Vagina (tissue), 2 donors: ENCODE results near the gene PPOX. TPM values are rescaled to one million over a fixed set of nuclear protein-coding genes. Genes with fewer than 3 reads are reported as not detected.

Experiments
- DNase-seq, 2 donors: peaks; one replicate each; pipeline ENCODE4 v3.0.0-alpha.2; 2017; ENCODE audit errors: extremely low spot score in 2 of 2
- H3K27ac ChIP-seq: fragments of 200-600 bp; sonication (generic); one replicate; pipeline ENCODE4 v1.5.1; 2019
- H3K27me3 ChIP-seq: fragments of 200-600 bp; sonication (generic); one replicate; pipeline ENCODE4 v1.5.1; 2019
- H3K36me3 ChIP-seq, 2 donors: fragments of 200-600 bp; sonication (generic); one replicate each; pipeline ENCODE4 v1.5.1; 2017 to 2019
- H3K4me1 ChIP-seq: fragments of 200-600 bp; sonication (generic); one replicate; pipeline ENCODE4 v1.5.1; 2019
- H3K4me3 ChIP-seq, 2 donors: fragments of 200-600 bp; sonication (generic); 1 replicate in 1 of 2; 2 replicates in 1 of 2; pipeline ENCODE4 v1.5.1; 2016 to 2019
- H3K9me3 ChIP-seq: fragments of 200-600 bp; sonication (generic); one replicate; pipeline ENCODE4 v1.5.1; 2019
- CTCF ChIP-seq, 3 experiments: fragments of 450-650 bp in 2 of 3; fragments of 200-600 bp in 1 of 3; sonication (generic) in 1 of 3; IDR thresholded peaks; one replicate each; pipeline ENCODE4 v1.5.1; 2017 to 2019; ENCODE audit warnings: antibody characterized with exemption in 3 of 3, mild to moderate bottlenecking in 2 of 3, moderate library complexity in 2 of 3
- POLR2A ChIP-seq, 2 donors: fragments of 450-650 bp; IDR thresholded peaks; one replicate each; pipeline ENCODE4 v1.6.1; 2017; ENCODE audit warnings: antibody characterized with exemption in 2 of 2, mild to moderate bottlenecking in 2 of 2, moderate library complexity in 2 of 2
- POLR2AphosphoS5 ChIP-seq, 2 donors: sonication (generic); formaldehyde crosslinking; IDR thresholded peaks; one replicate each; pipeline ENCODE4 v1.9.0; 2017; ENCODE audit warnings: antibody characterized with exemption in 2 of 2, mild to moderate bottlenecking in 2 of 2, low read depth in 1 of 2; ENCODE audit not compliant: insufficient read depth in 1 of 2
- intact Hi-C: fragments of 100-400 bp; cut with DNase I; formaldehyde crosslinking; loops from one replicate; pipeline ENCODE4 v1.15.1; 2023
- total RNA-seq: library from RNA; depleted of rRNA; stranded (reverse); fragments of >200 nt; gene quantifications from one replicate; pipeline ENCODE4 v1.2.3, GENCODE V29; 2016

PPOX gene
- total RNA-seq, 1 donor from 2014 or later, result 16.7 TPM

GRCh38 chr1:161175771-161176453 is 9.7 kb downstream of the PPOX start:
- H3K36me3 ChIP-seq, result peaks cover 0 to 33% of the 10 kb centered on the region in 2 donors
- H3K4me3 ChIP-seq, result peak overlapping the region; percentile 73 to 88
- TF ChIP-seq POLR2A (IDR thresholded peaks at IDR 0.05) (no peak), POLR2AphosphoS5 (IDR thresholded peaks at IDR 0.05; ENCODE audit: insufficient read depth in 1 of 2, low read depth in 1 of 2) (no peak), CTCF (IDR thresholded peaks at IDR 0.05) (no peak)

GRCh38 chr1:161176468-161177111 is 10.4 kb downstream of the PPOX start:
- DNase-seq, result no peak
- no peaks in the 10 kb centered on the region for H3K9me3 ChIP-seq
- H3K27me3 ChIP-seq, result no peaks in the 10 kb centered on the region
- TF ChIP-seq CTCF (IDR thresholded peaks at IDR 0.05) (no peak), POLR2AphosphoS5 (IDR thresholded peaks at IDR 0.05; ENCODE audit: insufficient read depth in 1 of 2, low read depth in 1 of 2) (no peak), POLR2A (IDR thresholded peaks at IDR 0.05) (no peak)
- H3K4me3 ChIP-seq, result peak overlapping the region; percentile 73 to 88
- H3K4me1 ChIP-seq, result peaks cover 36% of the 10 kb centered on the region
- intact Hi-C loops, result no loop called here
- H3K27ac ChIP-seq, result peak overlapping the region; percentile 92
- H3K36me3 ChIP-seq, result peaks cover 0 to 26% of the 10 kb centered on the region in 2 donors

More at GRCh38 chr1:161175771-161176453, 9.7 kb downstream of the PPOX start:
- Histone ChIP-seq H3K27me3 (no peaks in the 10 kb centered on the region), H3K9me3 (no peaks in the 10 kb centered on the region), H3K4me1 (peaks cover 36% of the 10 kb centered on the region), H3K27ac (peak overlapping the region; percentile 92)
- DNase-seq, result no peak
- intact Hi-C loops, result no loop called here

GRCh38 chr1:161177112-161177935 is 11.1 kb downstream of the PPOX start, which contains the start of gene B4GALT3:
Gene B4GALT3, minus strand, starts transcription at chr1:161177507. Its CDS starts 1,447 bp downstream, at chr1:161176060.
- peaks cover 0 to 19% of the 10 kb centered on the region in 2 donors for H3K36me3 ChIP-seq
- DNase-seq, result no peak
- no peaks in the 10 kb centered on the region for H3K9me3 ChIP-seq
- H3K4me3 ChIP-seq, result peak within 1 kb of the TSS; percentile 73 to 88
- intact Hi-C loops, result no loop called here
- H3K4me1 ChIP-seq, result peaks cover 35% of the 10 kb centered on the region
- H3K27me3 ChIP-seq, result no peaks in the 10 kb centered on the region
- peak within 1 kb of the TSS; percentile 92 for H3K27ac ChIP-seq
- TF ChIP-seq POLR2A (IDR thresholded peaks at IDR 0.05) (peak in 1 of 2 donors; percentile 70), CTCF (IDR thresholded peaks at IDR 0.05) (no peak), POLR2AphosphoS5 (IDR thresholded peaks at IDR 0.05; ENCODE audit: insufficient read depth in 1 of 2, low read depth in 1 of 2) (peak; percentile 50 to 98)

- peaks cover 34% of the 10 kb centered on the region for H3K4me1 ChIP-seq
- TF ChIP-seq CTCF (IDR thresholded peaks at IDR 0.05) (no peak), POLR2AphosphoS5 (IDR thresholded peaks at IDR 0.05; ENCODE audit: insufficient read depth in 1 of 2, low read depth in 1 of 2) (no peak), POLR2A (IDR thresholded peaks at IDR 0.05) (no peak)
Measured at GRCh38 chr1:161177936-161178244, 11.7 kb downstream of the PPOX start.

More at GRCh38 chr1:161177936-161178244, 11.7 kb downstream of the PPOX start:
- H3K4me3 ChIP-seq, result peak overlapping the region; percentile 73 to 88
- intact Hi-C loops, result no loop called here
- no peaks in the 10 kb centered on the region for H3K9me3 ChIP-seq
- no peak for DNase-seq
- H3K36me3 ChIP-seq, result peaks cover 0 to 14% of the 10 kb centered on the region in 2 donors
- no peaks in the 10 kb centered on the region for H3K27me3 ChIP-seq
- H3K27ac ChIP-seq, result peak overlapping the region; percentile 92
